Panc1 (cell line): ENCODE results near the gene CRTC1.

Experiments used
- CTCF ChIP-seq: fragments of 450-650 bp; IDR thresholded peaks from 2 replicates; pipeline ENCODE4 v1.5.1; 2017; ENCODE audit warnings: mild to moderate bottlenecking
- POLR2AphosphoS5 ChIP-seq: IDR thresholded peaks from 2 replicates; pipeline ENCODE4 v1.6.1; 2012; ENCODE audit warnings: mild to moderate bottlenecking, low read depth, low read length, moderate library complexity
- SIN3A ChIP-seq: IDR thresholded peaks from 2 replicates; pipeline ENCODE4 v1.6.1; 2012; ENCODE audit warnings: low read depth, mild to moderate bottlenecking, low read length, moderate library complexity, borderline replicate concordance; ENCODE audit not compliant: insufficient read depth
- TCF7L2 ChIP-seq: IDR thresholded peaks from 2 replicates; pipeline ENCODE4 v1.6.1; 2011; ENCODE audit warnings: mild to moderate bottlenecking, low read depth, low read length, inconsistent platforms

GRCh38 chr19:18669524-18669817 is 14.0 kb upstream of the CRTC1 start:
- TF ChIP-seq CTCF (no peak), POLR2AphosphoS5 (no peak), TCF7L2 (no peak), SIN3A (no peak)
